ENCODE results near the gene PTGER4.

Gene PTGER4

GRCh38 chr5:40676613-40677343 lies 2.9 kb upstream of the PTGER4 start:
- Histone ChIP-seq H3K9ac (ENCODE audit: low read depth, low read length) (peak overlapping the region; percentile 81), H3K4me3 (ENCODE audit: low read depth in 1 of 2, low read length in 2 of 2) (peak overlapping the region; percentile 46 to 59; a peak in 3 of 4 replicates), H3K4me2 (ENCODE audit: insufficient read depth, low read length) (peak overlapping the region; percentile 55)

GRCh38 chr5:40677456-40677855 lies 2.3 kb upstream of the PTGER4 start:
- Histone ChIP-seq H4K20me1 (ENCODE audit: insufficient read depth, low read length) (peaks cover 27% of the 10 kb centered on the region), H3K4me3 (ENCODE audit: low read depth in 1 of 2, low read length in 2 of 2) (peak overlapping the region; percentile 46 to 59; a peak in 3 of 4 replicates), H2AFZ (ENCODE audit: low read depth, low read length) (0 out of 2 replicates have a peak overlapping the region, but pooled peaks have one; percentile 0), H3K4me2 (ENCODE audit: insufficient read depth, low read length) (peak overlapping the region; percentile 55), H3K9ac (ENCODE audit: low read depth, low read length) (peak overlapping the region; percentile 81), H3K36me3 (ENCODE audit: insufficient read depth, low read length) (peaks cover 22% of the 10 kb centered on the region), H3K4me1 (ENCODE audit: insufficient read depth, low read length) (peaks cover 55% of the 10 kb centered on the region), H3K9me3 (ENCODE audit: insufficient read depth, low read length, severe bottlenecking) (no peaks in the 10 kb centered on the region), H3K79me2 (ENCODE audit: insufficient read depth, low read length) (peaks cover 74% of the 10 kb centered on the region), H3K27me3 (ENCODE audit: insufficient read depth, low read length, poor library complexity) (no peaks in the 10 kb centered on the region), H3K27ac (ENCODE audit: low read length) (peak overlapping the region; percentile 97)
- TF ChIP-seq CTCF (IDR thresholded peaks at IDR 0.05; ENCODE audit: borderline replicate concordance, extremely low read depth, low read length, poor library complexity, severe bottlenecking) = no peak
- TF ChIP-seq EZH2 (IDR thresholded peaks at IDR 0.05; ENCODE audit: borderline replicate concordance, low read depth, low read length, severe bottlenecking) = no peak
- no peak for DNase-seq
- ATAC-seq (ENCODE audit: insufficient read depth, low read depth) = no peak

More at GRCh38 chr5:40676613-40677343, 2.9 kb upstream of the PTGER4 start:
- TF ChIP-seq EZH2 (IDR thresholded peaks at IDR 0.05; ENCODE audit: borderline replicate concordance, low read depth, low read length, severe bottlenecking) (no peak), CTCF (IDR thresholded peaks at IDR 0.05; ENCODE audit: borderline replicate concordance, extremely low read depth, low read length, poor library complexity, severe bottlenecking) (no peak)
- H3K9me3 ChIP-seq (ENCODE audit: insufficient read depth, low read length, severe bottlenecking) = no peaks in the 10 kb centered on the region
- peaks cover 16% of the 10 kb centered on the region for H3K36me3 ChIP-seq (ENCODE audit: insufficient read depth, low read length)
- peaks cover 57% of the 10 kb centered on the region for H3K4me1 ChIP-seq (ENCODE audit: insufficient read depth, low read length)
- no peaks in the 10 kb centered on the region for H3K27me3 ChIP-seq (ENCODE audit: insufficient read depth, low read length, poor library complexity)
- H3K27ac ChIP-seq (ENCODE audit: low read length) = peak overlapping the region; percentile 97
- peaks cover 20% of the 10 kb centered on the region for H4K20me1 ChIP-seq (ENCODE audit: insufficient read depth, low read length)
- ATAC-seq (ENCODE audit: insufficient read depth, low read depth) = no peak
- DNase-seq = peak; percentile 40
- H2AFZ ChIP-seq (ENCODE audit: low read depth, low read length) = 0 out of 2 replicates have a peak overlapping the region, but pooled peaks have one; percentile 0
- peaks cover 67% of the 10 kb centered on the region for H3K79me2 ChIP-seq (ENCODE audit: insufficient read depth, low read length)

GRCh38 chr5:40678026-40678425 lies 1.7 kb upstream of the PTGER4 start:
- H2AFZ ChIP-seq (ENCODE audit: low read depth, low read length) = no peak overlapping the region
- peak overlapping the region; percentile 81 for H3K9ac ChIP-seq (ENCODE audit: low read depth, low read length)
- H3K9me3 ChIP-seq (ENCODE audit: insufficient read depth, low read length, severe bottlenecking) = no peaks in the 10 kb centered on the region
- peak overlapping the region; percentile 55 for H3K4me2 ChIP-seq (ENCODE audit: insufficient read depth, low read length)
- peaks cover 28% of the 10 kb centered on the region for H3K36me3 ChIP-seq (ENCODE audit: insufficient read depth, low read length)
- no peak for TF ChIP-seq EZH2 (IDR thresholded peaks at IDR 0.05; ENCODE audit: borderline replicate concordance, low read depth, low read length, severe bottlenecking)
- H3K79me2 ChIP-seq (ENCODE audit: insufficient read depth, low read length) = peaks cover 79% of the 10 kb centered on the region
- H3K27ac ChIP-seq (ENCODE audit: low read length) = peak overlapping the region; percentile 97
- H3K4me1 ChIP-seq (ENCODE audit: insufficient read depth, low read length) = peaks cover 49% of the 10 kb centered on the region
- ATAC-seq (ENCODE audit: insufficient read depth, low read depth) (no peak), DNase-seq (peak; percentile 50)
- peaks cover 33% of the 10 kb centered on the region for H4K20me1 ChIP-seq (ENCODE audit: insufficient read depth, low read length)
- H3K27me3 ChIP-seq (ENCODE audit: insufficient read depth, low read length, poor library complexity) = no peaks in the 10 kb centered on the region
- H3K4me3 ChIP-seq (ENCODE audit: low read depth in 1 of 2, low read length in 2 of 2) = peak overlapping the region; percentile 46 to 59; a peak in 3 of 4 replicates

GRCh38 chr5:40678460-40679147 lies 1.1 kb upstream of the PTGER4 start:
- Histone ChIP-seq H2AFZ (ENCODE audit: low read depth, low read length) (no peak overlapping the region), H3K4me2 (ENCODE audit: insufficient read depth, low read length) (peak overlapping the region; percentile 55), H3K4me3 (ENCODE audit: low read depth in 1 of 2, low read length in 2 of 2) (peak overlapping the region; percentile 46 to 59), H3K36me3 (ENCODE audit: insufficient read depth, low read length) (peaks cover 34% of the 10 kb centered on the region), H3K9me3 (ENCODE audit: insufficient read depth, low read length, severe bottlenecking) (no peaks in the 10 kb centered on the region), H4K20me1 (ENCODE audit: insufficient read depth, low read length) (peaks cover 38% of the 10 kb centered on the region), H3K79me2 (ENCODE audit: insufficient read depth, low read length) (peaks cover 85% of the 10 kb centered on the region), H3K27ac (ENCODE audit: low read length) (peak overlapping the region; percentile 97), H3K27me3 (ENCODE audit: insufficient read depth, low read length, poor library complexity) (no peaks in the 10 kb centered on the region), H3K4me1 (ENCODE audit: insufficient read depth, low read length) (peaks cover 43% of the 10 kb centered on the region), H3K9ac (ENCODE audit: low read depth, low read length) (peak overlapping the region; percentile 81)
- DNase-seq (no peak), ATAC-seq (ENCODE audit: insufficient read depth, low read depth) (no peak)
- no peak for TF ChIP-seq CTCF (IDR thresholded peaks at IDR 0.05; ENCODE audit: borderline replicate concordance, extremely low read depth, low read length, poor library complexity, severe bottlenecking)
- TF ChIP-seq EZH2 (IDR thresholded peaks at IDR 0.05; ENCODE audit: borderline replicate concordance, low read depth, low read length, severe bottlenecking) = no peak
